D721Med (cell line): ENCODE data around the gene TCF3.

Experiments
- DNase-seq: peaks from one replicate; pipeline ENCODE4 v3.0.0; 2011; ENCODE audit warnings: low spot score; ENCODE audit not compliant: insufficient read length
- FAIRE-seq: peaks from 2 replicates; lab custom pipeline; 2011; peaks lifted over from hg19 to GRCh38; lab: Jason Lieb, UNC
- CTCF ChIP-seq: IDR thresholded peaks from 2 replicates; pipeline ENCODE4 v1.5.1; 2012; ENCODE audit warnings: mild to moderate bottlenecking, control low read depth; ENCODE audit not compliant: insufficient read depth; ENCODE audit errors: missing control alignments

The TCF3 gene

GRCh38 chr19:1655131-1655981, 2.9 kb upstream of the TCF3 start:
- no peak for FAIRE-seq
- no peak for DNase-seq

GRCh38 chr19:1654178-1654792, 1.9 kb upstream of the TCF3 start:
- no peak for FAIRE-seq
- DNase-seq: no peak
- no peak for TF ChIP-seq CTCF

More at GRCh38 chr19:1655131-1655981, 2.9 kb upstream of the TCF3 start:
- TF ChIP-seq CTCF: no peak

- DNase-seq: no peak
- TF ChIP-seq CTCF: no peak
- no peak for FAIRE-seq
These were observed 849 bp upstream of the TCF3 start for GRCh38 chr19:1653300-1653628.

- DNase-seq: no peak
- TF ChIP-seq CTCF: no peak
- no peak for FAIRE-seq
These were observed 685 bp downstream of the TCF3 start for GRCh38 chr19:1651568-1652291.

GRCh38 chr19:1650650-1651567, 1.5 kb downstream of the TCF3 start:
- no peak for TF ChIP-seq CTCF
- DNase-seq (no peak), FAIRE-seq (no peak)

GRCh38 chr19:1649706-1650649, 2.4 kb downstream of the TCF3 start:
- FAIRE-seq (no peak), DNase-seq (no peak)
- TF ChIP-seq CTCF: no peak
